HG03469 (cell line): ENCODE data around the gene EXT2.

ENCODE experiments used
- ATAC-seq: cut with Tn5 transposase; IDR thresholded peaks from one replicate; pipeline ENCODE4 v1.9.1; 2021; ENCODE audit warnings: mild to moderate bottlenecking, moderate library complexity, moderate number of reproducible peaks; ENCODE audit not compliant: unreplicated experiment

Gene EXT2

DNA sequence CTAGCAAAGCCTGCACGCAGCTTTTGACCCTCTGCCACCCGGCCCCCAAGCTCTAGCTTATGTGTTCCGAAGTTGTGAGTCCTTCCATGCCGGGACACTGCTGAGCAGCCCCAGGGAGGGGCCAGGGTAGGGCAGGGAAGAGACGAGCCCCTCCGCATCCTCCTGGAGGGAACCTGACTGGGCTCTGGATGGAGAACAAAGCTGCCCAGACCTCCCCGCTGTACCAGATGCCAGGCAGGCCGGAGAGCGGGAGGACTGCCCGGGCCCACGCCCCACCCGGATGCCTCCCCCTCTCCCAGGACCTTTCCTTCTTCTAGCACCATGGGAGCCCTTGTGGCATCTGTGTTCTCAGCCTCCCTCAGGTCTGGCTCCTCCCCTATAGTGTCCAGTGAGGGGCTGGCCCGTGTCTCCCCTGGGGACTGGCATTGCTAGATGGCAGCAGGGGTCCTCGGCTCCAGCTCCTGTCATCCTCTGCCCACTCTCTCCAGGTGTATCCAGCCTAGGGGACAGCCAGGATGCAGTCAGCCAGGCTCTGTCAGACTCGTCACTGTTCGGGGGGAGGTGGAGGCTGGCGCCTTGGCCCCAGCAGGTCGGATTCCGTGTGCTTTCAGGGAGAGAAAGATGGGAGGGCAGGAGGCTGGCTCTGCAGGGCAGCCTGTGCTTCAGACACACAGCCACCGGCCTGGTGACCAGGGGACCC, 168.4 kb downstream of the EXT2 start:
- no peak for ATAC-seq

- no peak for ATAC-seq
Observed at GRCh38 chr11:44264438-44264749, 168.9 kb downstream of the EXT2 start.

DNA sequence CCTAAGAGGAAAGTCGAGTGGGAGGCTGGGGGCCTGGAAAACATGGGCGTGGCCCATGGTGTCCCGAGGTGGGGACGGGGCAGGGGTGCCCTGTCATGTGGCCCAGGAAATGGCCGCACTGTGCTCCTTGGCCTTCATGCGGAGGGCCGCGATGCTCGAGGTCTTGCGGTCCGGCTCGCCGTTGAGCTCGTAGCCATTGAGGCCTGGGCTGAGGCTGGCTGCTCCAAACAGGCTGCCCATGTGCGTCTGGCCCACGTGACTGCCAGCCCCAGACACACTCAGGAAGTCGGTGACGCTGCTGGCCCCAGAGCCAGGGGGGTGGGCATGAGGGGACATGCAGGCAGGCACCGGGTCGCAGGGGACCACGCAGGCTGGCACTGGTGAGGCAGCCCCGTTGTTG, 169.3 kb downstream of the EXT2 start:
- no peak for ATAC-seq

DNA sequence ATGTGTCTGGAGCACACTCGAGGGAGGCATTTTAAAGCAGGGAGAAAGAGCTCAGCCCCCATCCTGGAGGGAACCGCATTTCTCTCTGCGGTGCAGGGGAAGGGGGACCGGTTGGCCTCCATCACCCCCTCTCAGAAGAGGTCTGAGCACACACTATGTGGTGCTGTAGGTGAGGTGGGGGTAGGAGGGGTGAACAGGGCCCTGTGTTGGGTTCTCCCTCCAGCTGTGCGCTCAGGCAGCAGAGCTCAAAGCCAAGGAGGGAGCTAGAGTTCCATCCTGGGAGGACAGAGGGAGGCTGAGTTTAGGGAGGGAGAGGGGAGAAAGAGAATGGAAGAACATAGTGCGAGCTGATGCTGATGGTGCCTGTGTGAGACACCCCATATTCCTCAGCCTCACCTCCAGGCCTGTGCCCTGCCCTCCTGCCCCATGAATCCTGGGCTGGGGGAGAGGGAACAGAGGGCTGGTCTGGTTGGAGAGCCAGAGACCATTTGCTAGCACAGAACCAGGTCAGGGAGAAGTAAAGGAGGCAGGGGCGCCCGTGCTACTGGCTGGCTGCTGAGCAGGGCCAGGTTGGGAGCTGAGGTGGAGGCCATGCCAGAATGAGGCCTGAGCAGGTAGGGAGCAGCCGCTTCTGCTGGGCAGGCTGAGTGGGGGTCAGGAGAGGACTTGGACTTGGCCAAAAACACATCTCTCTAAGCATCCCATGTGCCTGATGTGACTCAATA, 170.7 kb downstream of the EXT2 start:
- ATAC-seq, result no peak

DNA sequence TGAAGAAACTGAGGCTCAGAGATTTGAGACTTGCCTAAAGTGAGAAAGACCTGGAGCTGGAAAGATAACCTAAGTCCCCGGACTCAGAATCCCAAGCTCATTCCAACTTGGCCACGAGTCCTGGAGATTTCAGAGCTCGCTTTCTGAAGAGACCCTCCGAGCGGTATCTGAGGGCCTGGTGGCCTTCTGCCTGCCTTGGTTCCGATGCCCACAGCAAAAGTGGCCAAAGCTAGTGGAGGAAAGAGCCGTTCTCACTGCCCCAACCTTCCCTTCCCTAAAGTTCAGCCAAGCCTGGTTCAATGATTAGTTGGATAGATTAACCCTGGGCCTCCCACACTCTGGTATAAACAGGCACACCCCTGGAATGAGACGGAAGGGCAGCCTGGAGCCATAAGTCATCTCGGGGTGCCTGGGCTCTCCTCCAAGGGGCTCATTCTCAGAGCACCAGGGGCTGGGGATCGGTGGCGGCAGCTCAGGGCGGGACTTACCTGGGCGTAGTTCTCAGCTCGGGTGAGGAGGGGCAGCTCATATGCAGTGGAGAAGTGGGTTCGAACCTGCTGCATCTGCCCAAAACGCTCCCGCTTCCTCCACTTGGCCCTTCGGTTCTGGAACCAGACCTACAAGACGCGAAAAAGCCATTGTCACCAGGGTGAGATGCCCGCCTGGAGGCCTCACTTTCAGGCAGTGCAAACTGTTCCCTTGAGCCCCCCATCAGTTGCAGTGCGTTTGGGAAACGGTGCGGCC, 171.7 kb downstream of the EXT2 start:
- no peak for ATAC-seq

DNA sequence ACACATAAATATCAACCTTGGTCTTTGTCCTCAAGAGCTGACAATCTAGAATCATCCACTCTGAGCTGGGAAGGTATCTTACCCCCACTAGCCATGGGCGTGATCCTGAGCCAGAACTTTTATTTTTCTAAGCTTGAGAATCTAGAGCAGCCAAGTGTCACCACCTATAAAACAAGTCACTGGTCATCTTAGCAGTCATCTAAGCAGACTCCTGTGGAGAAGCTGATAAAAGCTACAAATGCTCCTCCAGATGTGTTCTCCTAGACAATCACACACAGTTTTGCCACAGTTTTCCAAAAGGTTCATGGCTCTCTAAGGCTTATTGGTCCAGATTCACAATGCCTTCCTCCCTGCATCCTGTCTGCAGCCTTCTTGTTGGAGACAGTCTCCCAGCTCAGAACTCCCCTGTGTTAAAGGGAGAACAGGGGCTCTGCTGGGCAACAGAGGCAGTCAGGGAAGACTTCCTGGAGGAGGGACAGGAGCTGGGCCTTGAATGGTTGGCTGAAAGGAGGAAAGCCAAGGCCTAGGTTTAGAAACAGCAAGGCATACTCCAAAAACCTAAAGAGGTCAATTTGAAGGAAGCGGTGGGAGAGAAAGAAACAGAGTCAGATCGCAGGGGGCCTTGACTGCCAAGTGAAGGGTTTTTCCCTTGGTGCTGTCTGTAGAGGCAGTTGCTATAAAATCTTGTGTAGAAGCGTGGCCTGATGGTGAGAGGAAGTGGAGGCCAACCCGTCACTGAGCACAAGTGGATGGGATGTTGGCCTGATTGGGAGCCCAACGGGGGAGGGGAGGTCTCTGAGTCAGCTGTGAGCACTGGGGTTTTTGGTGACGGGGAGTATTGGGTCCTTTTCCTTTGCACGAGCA, 172.5 kb downstream of the EXT2 start:
- ATAC-seq, result no peak

DNA sequence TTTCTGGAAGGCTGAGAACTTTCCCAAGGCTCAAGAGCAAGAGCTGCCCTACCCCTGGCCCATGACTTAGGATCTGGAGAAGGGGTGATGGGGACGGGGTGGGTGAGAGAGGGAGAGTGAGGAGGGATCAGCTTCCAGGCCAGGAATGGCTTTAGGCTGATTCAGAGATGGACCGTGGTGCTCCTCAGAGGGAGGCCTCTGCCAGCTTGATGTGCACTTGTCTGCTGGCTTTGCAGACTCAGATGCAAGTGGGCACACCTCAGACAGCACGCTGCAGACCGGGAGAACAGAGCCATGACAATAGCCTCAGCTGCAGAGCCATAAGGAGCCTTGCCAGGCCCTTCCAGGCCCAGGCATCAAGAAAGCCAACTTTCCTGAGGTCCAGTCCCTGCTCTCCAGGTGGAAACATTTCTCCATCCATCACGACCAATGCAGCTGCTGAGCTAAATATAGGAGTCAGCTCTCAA, 173.2 kb downstream of the EXT2 start:
- no peak for ATAC-seq

GRCh38 chr11:44269369-44270351, 174.2 kb downstream of the EXT2 start:
- no peak for ATAC-seq

- no peak for ATAC-seq
Observed at GRCh38 chr11:44270403-44271273, 175.2 kb downstream of the EXT2 start.

- ATAC-seq, result no peak
Observed at GRCh38 chr11:44271286-44271685, 175.8 kb downstream of the EXT2 start.

GRCh38 chr11:44274404-44274803, 178.9 kb downstream of the EXT2 start:
- ATAC-seq, result no peak

- ATAC-seq, result no peak
Observed at GRCh38 chr11:44275241-44275640, 179.8 kb downstream of the EXT2 start.

- no peak for ATAC-seq
Observed at GRCh38 chr11:44275961-44276550, 180.6 kb downstream of the EXT2 start.

DNA sequence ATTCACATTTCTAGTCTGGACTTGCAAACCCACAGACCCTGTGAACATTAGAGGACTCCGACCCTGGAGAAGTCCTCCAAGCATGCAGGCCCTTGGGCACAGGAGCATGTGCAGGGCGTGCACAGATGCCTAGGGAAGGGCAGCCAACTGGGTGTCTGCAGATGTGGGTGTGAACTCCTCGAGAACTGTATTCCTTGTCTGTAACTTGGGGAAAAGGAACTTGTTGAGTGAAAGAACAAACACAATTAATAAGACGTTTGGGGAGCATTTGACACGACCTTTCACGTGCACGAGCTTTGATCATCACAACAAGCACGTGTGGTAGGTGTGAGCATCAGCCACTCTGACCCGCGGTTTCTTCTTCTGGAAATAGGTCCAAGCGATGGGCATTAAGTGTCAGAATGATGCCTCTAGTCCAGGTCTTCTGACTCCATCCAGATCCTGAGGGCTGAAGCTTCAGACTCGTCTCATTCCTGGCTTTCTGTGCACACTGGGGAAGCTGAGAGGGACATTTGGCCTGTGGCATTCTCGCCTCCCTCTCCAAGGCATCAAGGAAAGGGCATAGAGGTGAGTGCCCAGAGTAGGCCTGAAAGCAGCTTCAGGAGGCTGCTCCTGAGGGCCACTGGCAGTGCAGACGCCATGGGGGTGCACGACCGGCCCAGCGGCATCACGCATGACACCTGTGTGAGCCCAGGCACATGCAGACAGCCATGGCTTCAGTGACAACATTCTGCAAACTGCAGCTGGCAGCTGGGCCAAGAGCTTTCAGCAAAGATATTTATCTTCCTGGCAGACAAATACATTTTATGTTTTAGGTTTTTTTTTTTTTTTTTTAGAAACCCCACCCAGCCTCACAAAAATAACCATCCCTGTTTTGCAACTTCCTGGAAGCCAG, 182.0 kb downstream of the EXT2 start:
- no peak for ATAC-seq

DNA sequence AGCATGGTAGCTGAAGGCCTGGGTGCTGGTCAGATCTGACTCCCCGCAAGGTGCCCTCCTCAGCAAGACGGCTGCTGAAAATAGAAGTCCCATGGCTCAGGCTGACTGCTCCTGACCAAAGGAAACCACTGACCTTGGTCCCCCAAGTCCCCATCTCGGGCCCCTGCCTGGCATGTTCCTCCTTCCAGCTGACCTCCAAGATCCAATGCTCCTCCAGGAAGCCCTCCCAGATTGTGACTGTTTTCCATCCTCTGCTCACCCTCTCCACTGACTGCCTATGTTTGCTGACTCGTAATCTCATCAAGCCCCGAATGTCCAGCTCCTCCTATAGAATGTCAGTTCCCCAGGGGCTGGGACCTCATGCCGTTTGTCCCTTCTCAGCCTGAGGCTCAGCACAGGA, 184.0 kb downstream of the EXT2 start:
- no peak for ATAC-seq

GRCh38 chr11:44280257-44280656, 184.8 kb downstream of the EXT2 start:
- no peak for ATAC-seq

- ATAC-seq, result no peak
Observed at GRCh38 chr11:44281151-44281550, 185.7 kb downstream of the EXT2 start.
